ENCODE results near the gene RHOC.

RHOC gene

DNA sequence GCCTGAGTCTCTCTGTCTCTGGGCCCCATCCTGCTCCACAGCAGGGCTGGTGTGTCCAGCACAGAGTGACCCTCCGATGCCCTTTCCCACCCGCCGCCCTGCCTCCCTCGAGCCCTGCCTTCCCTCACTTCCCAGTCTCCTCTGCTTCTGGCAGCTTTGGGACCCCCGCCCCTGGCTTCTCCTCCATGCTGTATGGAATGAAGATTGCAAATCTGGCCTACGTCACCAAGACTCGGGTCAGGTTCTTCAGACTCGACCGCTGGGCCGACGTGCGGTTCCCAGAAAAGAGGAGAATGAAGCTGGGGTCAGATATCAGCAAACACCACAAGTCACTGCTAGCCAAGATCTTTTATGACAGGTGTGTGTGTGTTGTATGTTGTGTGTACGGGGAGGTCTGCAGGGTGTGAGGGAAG lies 18.1 kb downstream of the RHOC start:
- Histone ChIP-seq H3K27me3 (replicated peaks; ENCODE audit: control insufficient read depth, insufficient read depth, low read length) (no peaks in the 10 kb centered on the region), H3K4me3 (ENCODE audit: low read length) (no peak overlapping the region), H3K36me3 (ENCODE audit: control insufficient read depth, insufficient read depth, low read length, severe bottlenecking) (peaks cover 24% of the 10 kb centered on the region), H3K4me1 (ENCODE audit: control insufficient read depth, insufficient read depth, low read length) (peaks cover 3% of the 10 kb centered on the region), H3K9me3 (ENCODE audit: control insufficient read depth, low read length) (no peaks in the 10 kb centered on the region), H3K9ac (ENCODE audit: low read length) (no peak overlapping the region)
- no peak for DNase-seq (ENCODE audit: low read depth)

DNA sequence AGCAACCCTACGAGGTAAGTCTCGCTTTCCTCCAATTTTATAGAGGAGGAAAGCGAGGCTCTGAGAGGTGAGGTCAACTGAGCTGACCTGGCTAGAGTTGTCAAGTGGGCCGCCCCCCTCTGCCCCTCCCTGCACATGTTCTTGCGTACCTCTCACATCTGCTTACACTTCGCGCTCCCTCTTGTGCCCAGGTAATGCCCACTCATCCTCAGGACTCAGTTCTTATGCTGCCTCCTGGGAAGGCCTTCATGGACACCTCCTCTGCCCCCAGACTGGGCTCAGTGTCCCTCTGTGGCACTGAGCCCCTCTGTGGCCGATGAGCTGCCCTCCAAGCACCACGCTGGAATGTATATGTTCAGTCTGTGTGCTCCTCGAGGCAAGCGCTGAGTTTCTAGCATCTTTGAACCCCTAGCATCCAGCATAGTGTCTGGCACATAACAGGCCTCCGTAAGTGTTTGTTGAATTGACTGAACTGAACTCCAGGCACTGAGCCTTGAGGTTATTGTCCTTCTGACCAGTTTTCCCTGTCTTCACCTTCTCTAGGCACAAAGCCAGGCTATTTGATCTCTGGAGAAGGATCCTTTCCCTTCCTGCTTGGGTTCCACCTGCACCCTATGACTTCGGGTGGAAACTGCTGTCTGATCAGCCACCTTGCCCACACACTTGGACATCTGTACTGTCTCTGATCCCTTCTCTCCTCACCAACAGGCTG lies 19.0 kb downstream of the RHOC start:
- Histone ChIP-seq H3K9ac (ENCODE audit: low read length) (no peak overlapping the region), H3K9me3 (ENCODE audit: control insufficient read depth, low read length) (no peaks in the 10 kb centered on the region), H3K4me3 (ENCODE audit: low read length) (no peak overlapping the region), H3K36me3 (ENCODE audit: control insufficient read depth, insufficient read depth, low read length, severe bottlenecking) (peaks cover 20% of the 10 kb centered on the region), H3K4me1 (ENCODE audit: control insufficient read depth, insufficient read depth, low read length) (peaks cover 3% of the 10 kb centered on the region), H3K27me3 (replicated peaks; ENCODE audit: control insufficient read depth, insufficient read depth, low read length) (no peaks in the 10 kb centered on the region)
- DNase-seq (ENCODE audit: low read depth): no peak

DNA sequence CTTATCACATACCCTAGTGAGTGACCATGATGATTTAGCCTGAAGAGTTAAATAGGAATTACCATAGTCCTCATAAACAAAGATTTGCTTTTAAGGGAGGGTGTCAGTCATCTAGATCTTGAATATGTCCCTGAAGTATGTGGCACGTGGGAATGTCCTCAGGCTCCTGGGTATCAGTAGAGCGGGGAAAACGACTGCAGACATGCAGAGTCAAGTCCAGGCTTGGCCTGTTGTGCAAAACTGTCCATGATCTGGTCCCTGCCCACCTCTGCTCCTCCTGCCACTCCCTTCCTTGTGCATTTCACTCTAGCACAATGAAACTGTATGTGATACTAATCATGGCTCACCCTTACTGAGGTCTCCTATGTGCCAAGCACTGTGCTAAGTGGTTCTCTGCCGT lies 19.6 kb downstream of the RHOC start:
- DNase-seq (ENCODE audit: low read depth): no peak
- Histone ChIP-seq H3K36me3 (ENCODE audit: control insufficient read depth, insufficient read depth, low read length, severe bottlenecking) (peaks cover 14% of the 10 kb centered on the region), H3K9me3 (ENCODE audit: control insufficient read depth, low read length) (no peaks in the 10 kb centered on the region), H3K9ac (ENCODE audit: low read length) (no peak overlapping the region), H3K4me3 (ENCODE audit: low read length) (no peak overlapping the region), H3K4me1 (ENCODE audit: control insufficient read depth, insufficient read depth, low read length) (peaks cover 3% of the 10 kb centered on the region), H3K27me3 (replicated peaks; ENCODE audit: control insufficient read depth, insufficient read depth, low read length) (no peaks in the 10 kb centered on the region)

DNA sequence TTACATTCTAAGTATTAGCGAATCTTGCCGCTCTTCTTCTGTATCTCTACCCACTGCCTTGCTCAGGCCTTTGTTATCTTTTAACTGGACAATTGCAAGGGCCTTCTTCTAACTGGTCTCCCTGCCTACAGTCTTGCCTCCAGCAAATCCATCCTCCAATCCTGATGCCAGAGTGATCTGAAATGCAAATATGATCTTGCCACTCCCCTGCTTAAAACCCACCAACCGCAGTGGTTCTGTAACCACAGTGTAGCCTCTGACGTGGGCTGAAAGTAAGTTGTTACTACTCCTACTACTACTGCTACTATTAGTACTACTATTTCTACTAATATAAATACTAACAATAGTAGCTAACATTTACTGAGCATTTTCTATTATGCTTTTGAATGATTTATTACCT lies 20.1 kb downstream of the RHOC start:
- Histone ChIP-seq H3K4me1 (ENCODE audit: control insufficient read depth, insufficient read depth, low read length) (peaks cover 3% of the 10 kb centered on the region), H3K9me3 (ENCODE audit: control insufficient read depth, low read length) (no peaks in the 10 kb centered on the region), H3K27me3 (replicated peaks; ENCODE audit: control insufficient read depth, insufficient read depth, low read length) (no peaks in the 10 kb centered on the region), H3K4me3 (ENCODE audit: low read length) (no peak overlapping the region), H3K9ac (ENCODE audit: low read length) (no peak overlapping the region), H3K36me3 (ENCODE audit: control insufficient read depth, insufficient read depth, low read length, severe bottlenecking) (peaks cover 9% of the 10 kb centered on the region)
- no peak for DNase-seq (ENCODE audit: low read depth)

DNA sequence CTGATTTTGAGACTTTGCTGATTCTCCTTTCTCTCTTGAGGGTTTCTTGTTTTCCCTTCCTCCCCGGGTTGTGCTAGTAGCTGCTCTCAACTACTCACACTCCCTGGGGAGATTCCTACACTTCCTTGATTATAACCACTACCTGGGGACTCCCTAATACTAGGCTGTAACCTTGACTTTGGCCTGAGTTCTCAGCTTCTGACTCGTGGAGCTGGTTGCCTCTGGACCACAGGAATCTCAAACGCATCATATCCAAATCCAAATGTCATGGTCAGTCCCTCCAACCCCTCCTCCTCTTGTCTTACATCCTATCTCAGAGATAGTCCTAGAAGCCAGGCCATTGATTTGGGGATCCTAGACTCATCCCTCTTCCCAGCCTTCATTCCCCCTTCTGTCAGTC lies 20.5 kb downstream of the RHOC start:
- H3K4me3 ChIP-seq (ENCODE audit: low read length): no peak overlapping the region
- no peaks in the 10 kb centered on the region for H3K27me3 ChIP-seq (replicated peaks; ENCODE audit: control insufficient read depth, insufficient read depth, low read length)
- no peaks in the 10 kb centered on the region for H3K9me3 ChIP-seq (ENCODE audit: control insufficient read depth, low read length)
- DNase-seq (ENCODE audit: low read depth): no peak
- H3K9ac ChIP-seq (ENCODE audit: low read length): no peak overlapping the region
- peaks cover 4% of the 10 kb centered on the region for H3K36me3 ChIP-seq (ENCODE audit: control insufficient read depth, insufficient read depth, low read length, severe bottlenecking)
- peaks cover 3% of the 10 kb centered on the region for H3K4me1 ChIP-seq (ENCODE audit: control insufficient read depth, insufficient read depth, low read length)

DNA sequence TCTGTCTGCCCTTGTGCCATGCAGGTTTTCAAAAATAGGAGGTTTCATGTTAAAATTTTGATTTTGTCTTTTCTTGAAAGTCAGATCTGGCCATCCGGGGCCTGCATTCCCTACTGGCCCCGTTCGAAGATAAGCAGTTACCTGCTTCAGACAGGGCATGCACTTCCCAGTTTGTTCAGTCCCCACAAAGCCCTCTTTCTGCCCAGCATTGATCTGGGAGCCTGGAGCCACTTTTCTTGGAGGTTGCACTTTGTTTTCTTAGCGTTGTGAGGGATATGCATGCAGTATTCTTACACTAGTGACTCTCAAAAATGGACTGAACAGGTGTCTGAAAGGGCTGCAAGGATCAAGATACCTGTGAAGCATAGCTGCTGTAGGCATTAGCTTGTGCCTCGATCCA lies 21.0 kb downstream of the RHOC start:
- DNase-seq (ENCODE audit: low read depth): no peak
- no peak overlapping the region for H3K9ac ChIP-seq (ENCODE audit: low read length)
- H3K36me3 ChIP-seq (ENCODE audit: control insufficient read depth, insufficient read depth, low read length, severe bottlenecking): peaks cover 3% of the 10 kb centered on the region
- H3K4me1 ChIP-seq (ENCODE audit: control insufficient read depth, insufficient read depth, low read length): peaks cover 3% of the 10 kb centered on the region
- no peaks in the 10 kb centered on the region for H3K27me3 ChIP-seq (replicated peaks; ENCODE audit: control insufficient read depth, insufficient read depth, low read length)
- no peak overlapping the region for H3K4me3 ChIP-seq (ENCODE audit: low read length)
- no peaks in the 10 kb centered on the region for H3K9me3 ChIP-seq (ENCODE audit: control insufficient read depth, low read length)

DNA sequence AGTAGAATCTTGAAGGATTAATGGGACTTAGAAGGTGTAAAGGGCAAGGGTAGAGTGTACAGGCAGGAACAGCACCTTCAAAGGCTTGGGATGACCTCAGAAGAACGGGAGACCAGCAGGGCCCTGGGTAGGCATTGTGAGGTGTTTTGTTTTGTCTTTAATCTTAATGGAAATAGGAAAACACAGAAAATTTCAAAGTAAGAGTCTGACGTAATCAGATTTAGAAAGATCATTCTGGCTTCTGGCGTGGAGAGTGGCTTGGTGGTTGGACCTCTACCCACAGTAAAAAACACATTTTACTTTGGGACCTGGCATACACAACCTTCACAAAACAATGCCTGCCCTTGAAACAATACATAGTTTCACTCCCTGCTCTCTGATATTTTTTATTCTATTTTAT lies 28.3 kb downstream of the RHOC start:
- Histone ChIP-seq H3K4me3 (ENCODE audit: low read length) (no peak overlapping the region), H3K9ac (ENCODE audit: low read length) (no peak overlapping the region), H3K9me3 (ENCODE audit: control insufficient read depth, low read length) (no peaks in the 10 kb centered on the region), H3K36me3 (ENCODE audit: control insufficient read depth, insufficient read depth, low read length, severe bottlenecking) (no peaks in the 10 kb centered on the region), H3K27me3 (replicated peaks; ENCODE audit: control insufficient read depth, insufficient read depth, low read length) (no peaks in the 10 kb centered on the region), H3K4me1 (ENCODE audit: control insufficient read depth, insufficient read depth, low read length) (peaks cover 13% of the 10 kb centered on the region)
- no peak for DNase-seq (ENCODE audit: low read depth)

DNA sequence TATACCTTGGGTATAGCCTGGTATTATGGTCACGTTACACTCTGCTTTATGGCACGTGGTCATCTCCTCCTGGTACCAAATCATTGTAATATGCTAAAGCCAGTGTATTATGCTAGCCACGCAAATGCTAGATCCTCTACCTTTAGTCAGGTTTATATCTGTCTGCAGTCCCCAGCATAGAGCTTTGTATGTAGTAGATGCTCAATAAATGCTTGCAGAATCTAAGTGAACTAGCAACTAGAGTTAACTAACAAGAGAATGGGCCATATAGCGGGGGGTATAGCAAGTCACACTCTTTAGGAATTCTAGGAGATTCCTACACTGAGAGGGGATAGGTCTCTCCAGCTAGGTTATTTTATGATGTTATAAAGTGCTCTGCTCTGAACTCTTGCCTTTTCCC lies 29.4 kb downstream of the RHOC start:
- Histone ChIP-seq H3K27me3 (replicated peaks; ENCODE audit: control insufficient read depth, insufficient read depth, low read length) (no peaks in the 10 kb centered on the region), H3K9me3 (ENCODE audit: control insufficient read depth, low read length) (no peaks in the 10 kb centered on the region), H3K36me3 (ENCODE audit: control insufficient read depth, insufficient read depth, low read length, severe bottlenecking) (no peaks in the 10 kb centered on the region), H3K9ac (ENCODE audit: low read length) (no peak overlapping the region), H3K4me3 (ENCODE audit: low read length) (no peak overlapping the region), H3K4me1 (ENCODE audit: control insufficient read depth, insufficient read depth, low read length) (peaks cover 19% of the 10 kb centered on the region)
- no peak for DNase-seq (ENCODE audit: low read depth)

DNA sequence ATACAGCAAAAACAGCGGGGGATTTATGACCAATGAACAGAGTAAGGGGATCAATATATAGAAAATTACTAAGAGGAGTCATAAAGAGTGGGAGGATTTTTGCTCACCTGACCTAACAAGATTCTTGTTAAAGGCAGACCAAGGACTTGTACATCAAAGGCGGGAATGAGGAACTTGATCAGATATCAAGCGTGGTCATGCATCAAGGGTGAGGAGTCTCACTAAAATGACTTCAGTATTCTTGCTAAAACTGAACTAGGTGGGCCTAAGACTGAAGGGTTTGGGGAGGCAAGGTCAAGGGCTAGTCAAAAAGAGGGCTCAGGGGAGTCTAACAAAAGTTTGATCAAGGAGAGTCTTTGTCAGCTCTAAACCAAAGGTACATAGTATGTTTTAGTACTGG lies 30.4 kb downstream of the RHOC start:
- Histone ChIP-seq H3K4me1 (ENCODE audit: control insufficient read depth, insufficient read depth, low read length) (peaks cover 19% of the 10 kb centered on the region), H3K9ac (ENCODE audit: low read length) (no peak overlapping the region), H3K9me3 (ENCODE audit: control insufficient read depth, low read length) (no peaks in the 10 kb centered on the region), H3K36me3 (ENCODE audit: control insufficient read depth, insufficient read depth, low read length, severe bottlenecking) (peaks cover 8% of the 10 kb centered on the region), H3K27me3 (replicated peaks; ENCODE audit: control insufficient read depth, insufficient read depth, low read length) (no peaks in the 10 kb centered on the region), H3K4me3 (ENCODE audit: low read length) (no peak overlapping the region)
- no peak for DNase-seq (ENCODE audit: low read depth)

DNA sequence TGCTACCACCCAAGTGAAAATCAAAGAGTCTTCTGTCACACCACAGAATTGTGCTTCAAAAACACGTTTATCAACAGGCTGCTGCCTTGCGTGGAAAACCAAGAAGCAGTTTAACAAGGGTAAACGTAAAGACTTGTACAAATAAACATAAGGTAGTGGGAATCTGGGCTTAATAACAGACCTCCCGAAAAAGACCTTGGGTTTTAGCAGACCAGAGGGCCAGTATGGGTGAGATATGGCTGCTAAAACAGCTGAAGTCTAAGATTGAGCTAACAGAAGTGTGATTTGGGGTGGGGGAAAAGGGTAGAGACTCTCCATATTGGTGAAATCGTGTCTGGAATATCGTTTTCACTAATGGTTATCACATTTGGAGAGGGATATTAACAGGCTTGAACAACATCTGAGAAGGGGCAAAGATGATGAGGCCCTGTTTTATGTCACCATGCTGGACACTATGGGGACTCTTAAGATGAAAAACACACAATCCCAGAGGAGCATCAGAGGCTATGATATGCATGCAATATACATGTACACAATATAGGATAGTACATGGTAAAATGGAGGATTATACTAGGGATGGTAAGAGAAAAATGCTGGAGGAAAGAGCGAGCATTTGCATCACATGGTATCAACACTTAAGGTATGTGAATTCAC lies 31.1 kb downstream of the RHOC start:
- Histone ChIP-seq H3K9me3 (ENCODE audit: control insufficient read depth, low read length) (no peaks in the 10 kb centered on the region), H3K4me1 (ENCODE audit: control insufficient read depth, insufficient read depth, low read length) (peaks cover 19% of the 10 kb centered on the region), H3K36me3 (ENCODE audit: control insufficient read depth, insufficient read depth, low read length, severe bottlenecking) (peaks cover 15% of the 10 kb centered on the region), H3K9ac (ENCODE audit: low read length) (peak overlapping the region; percentile 92), H3K27me3 (replicated peaks; ENCODE audit: control insufficient read depth, insufficient read depth, low read length) (no peaks in the 10 kb centered on the region), H3K4me3 (ENCODE audit: low read length) (peak overlapping the region; percentile 91)
- no peak for DNase-seq (ENCODE audit: low read depth)

DNA sequence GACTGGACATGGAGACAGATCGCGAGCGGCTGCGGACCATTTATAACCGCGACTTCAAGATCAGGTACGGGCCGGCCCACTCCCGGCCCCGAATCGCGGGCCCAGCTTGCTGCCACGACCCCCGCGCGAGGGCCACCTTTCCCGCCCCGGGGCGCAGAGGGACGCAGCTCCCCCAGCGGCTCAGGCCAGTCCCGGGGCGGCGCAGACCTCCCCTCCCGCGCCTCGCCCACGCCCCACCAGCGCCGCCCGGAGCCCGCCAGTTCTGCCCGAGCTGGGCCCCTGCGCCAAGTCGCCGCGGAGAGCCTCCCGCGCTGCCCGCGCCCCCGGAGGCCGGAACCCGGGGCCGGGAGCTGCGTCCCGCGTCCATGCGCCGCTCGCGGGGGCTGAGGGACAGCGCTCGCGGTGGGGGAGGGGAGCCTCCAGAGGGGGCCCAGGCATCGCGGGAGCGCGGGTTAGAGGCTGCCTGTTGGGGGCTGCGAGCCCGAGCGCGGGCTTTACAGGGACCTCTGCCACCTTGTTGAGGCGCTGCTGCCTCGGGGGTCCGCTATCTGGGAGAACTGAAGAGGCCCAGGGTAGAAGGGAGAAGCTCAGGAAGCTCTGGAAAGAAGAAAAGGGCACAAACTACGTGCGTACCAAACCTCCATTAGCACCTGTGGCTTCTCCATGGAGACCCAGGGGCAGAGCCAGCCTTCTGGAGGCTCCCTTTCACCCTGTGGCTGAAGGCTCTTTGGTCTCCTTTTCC lies 31.8 kb downstream of the RHOC start:
- peak overlapping the region; percentile 92 for H3K9ac ChIP-seq (ENCODE audit: low read length)
- no peaks in the 10 kb centered on the region for H3K27me3 ChIP-seq (replicated peaks; ENCODE audit: control insufficient read depth, insufficient read depth, low read length)
- H3K36me3 ChIP-seq (ENCODE audit: control insufficient read depth, insufficient read depth, low read length, severe bottlenecking): peaks cover 22% of the 10 kb centered on the region
- DNase-seq (ENCODE audit: low read depth): peak; percentile 80
- no peaks in the 10 kb centered on the region for H3K9me3 ChIP-seq (ENCODE audit: control insufficient read depth, low read length)
- peaks cover 19% of the 10 kb centered on the region for H3K4me1 ChIP-seq (ENCODE audit: control insufficient read depth, insufficient read depth, low read length)
- peak overlapping the region; percentile 91 for H3K4me3 ChIP-seq (ENCODE audit: low read length)

All from adipocyte (in vitro differentiated cells).